ENCODE data around the gene SCAF1. TPM values are rescaled to one million over a fixed set of nuclear protein-coding genes. Genes with fewer than 3 reads are reported as not detected.

Gene SCAF1
- 34.4 and 36.1 TPM in 2 replicates for total RNA-seq

GRCh38 chr19:49641688-49642491 lies at the start of gene SCAF1:
TSS of gene SCAF1 (plus strand) at chr19:49642209. CDS start at chr19:49645027, 2,818 bp downstream.

GRCh38 chr19:49640113-49640898 lies 1.7 kb upstream of the SCAF1 start, which contains the start of gene RRAS:
TSS of gene RRAS (minus strand) at chr19:49640143. CDS start at chr19:49640098, 45 bp downstream.

GRCh38 chr19:49665351-49666119 lies 23.5 kb downstream of the SCAF1 start, which contains the start of the genes BCL2L12 and IRF3:
TSS of gene BCL2L12 (plus strand) at chr19:49665933. CDS start at chr19:49666693, 760 bp downstream.
TSS of gene IRF3 (minus strand) at chr19:49665857. CDS start at chr19:49664838, 1,019 bp downstream.

GRCh38 chr19:49677231-49677900 lies 35.4 kb downstream of the SCAF1 start, which contains the start of gene PRMT1:
TSS of gene PRMT1 (plus strand) at chr19:49677271. CDS start at chr19:49677281, 10 bp downstream.

GRCh38 chr19:49689133-49690078 lies 47.4 kb downstream of the SCAF1 start, which contains the start of gene ADM5:
TSS of gene ADM5 (plus strand) at chr19:49689594. CDS start at chr19:49689838, 244 bp downstream.

GRCh38 chr19:49690656-49691242 lies 48.7 kb downstream of the SCAF1 start, which contains the start of gene CPT1C:
TSS of gene CPT1C (plus strand) at chr19:49691116. CDS start at chr19:49692253, 1,137 bp downstream.

Other genes starting within 250 kb of the SCAF1 start
- gene PTH2, start 218.8 kb upstream of the SCAF1 start, total RNA-seq: not detected in 2 replicates
- not detected in 2 replicates for gene GFY, start 216.8 kb upstream of the SCAF1 start, total RNA-seq
- not detected in 2 replicates for gene SLC17A7, start 200.7 kb upstream of the SCAF1 start, total RNA-seq
- gene PIH1D1, start 190.4 kb upstream of the SCAF1 start, total RNA-seq: 53.4 and 57.2 TPM in 2 replicates
- gene ALDH16A1, start 189.0 kb upstream of the SCAF1 start, total RNA-seq: 36.9 and 95.8 TPM in 2 replicates
- 3.9 and 8.8 TPM in 2 replicates for gene FLT3LG, start 168.0 kb upstream of the SCAF1 start, total RNA-seq
- 2,736 and 3,240 TPM in 2 replicates for gene RPL13A, start 154.6 kb upstream of the SCAF1 start, total RNA-seq
- gene RPS11, start 145.8 kb upstream of the SCAF1 start, total RNA-seq: 5,849 and 6,378 TPM in 2 replicates
- gene FCGRT, start 129.5 kb upstream of the SCAF1 start, total RNA-seq: 141 and 188 TPM in 2 replicates
- gene RCN3, start 114.2 kb upstream of the SCAF1 start, total RNA-seq: 300 and 343 TPM in 2 replicates
- 48.8 and 54.8 TPM in 2 replicates for gene NOSIP, start 61.7 kb upstream of the SCAF1 start, total RNA-seq
- 0.29 and 3.6 TPM in 2 replicates for gene PRRG2, start 60.9 kb upstream of the SCAF1 start, total RNA-seq
- gene PRR12, start 51.0 kb upstream of the SCAF1 start, total RNA-seq: 11.5 and 12.4 TPM in 2 replicates
- 68.3 and 79.6 TPM in 2 replicates for gene RRAS, start 2.1 kb upstream of the SCAF1 start, total RNA-seq
- gene IRF3, start 23.6 kb downstream of the SCAF1 start, total RNA-seq: 32.6 and 65.3 TPM in 2 replicates
- 3.8 and 4.4 TPM in 2 replicates for gene BCL2L12, start 23.7 kb downstream of the SCAF1 start, total RNA-seq
- gene PRMT1, start 35.1 kb downstream of the SCAF1 start, total RNA-seq: 117 and 145 TPM in 2 replicates
- gene ADM5, start 47.4 kb downstream of the SCAF1 start, total RNA-seq: not detected in 2 replicates
- gene CPT1C, start 48.9 kb downstream of the SCAF1 start, total RNA-seq: 3.7 and 11.4 TPM in 2 replicates
- 0.25 and 1.1 TPM in 2 replicates for gene TSKS, start 121.1 kb downstream of the SCAF1 start, total RNA-seq
- gene AP2A1, start 124.8 kb downstream of the SCAF1 start, total RNA-seq: 197 and 215 TPM in 2 replicates
- gene FUZ, start 171.1 kb downstream of the SCAF1 start, total RNA-seq: 20.1 and 24.3 TPM in 2 replicates
- gene MED25, start 176.1 kb downstream of the SCAF1 start, total RNA-seq: 20.5 and 22.1 TPM in 2 replicates
- gene PTOV1, start 208.9 kb downstream of the SCAF1 start, total RNA-seq: 69.8 and 71.9 TPM in 2 replicates
- gene PNKP, start 225.4 kb downstream of the SCAF1 start, total RNA-seq: 27.2 and 28.0 TPM in 2 replicates
- 31.9 and 36.6 TPM in 2 replicates for gene AKT1S1, start 235.1 kb downstream of the SCAF1 start, total RNA-seq
- gene TBC1D17, start 235.5 kb downstream of the SCAF1 start, total RNA-seq: 26.2 and 26.6 TPM in 2 replicates